GM19372 (cell line): Measurements from ENCODE around the gene DISP3.

Source experiments
- ATAC-seq: cut with Tn5 transposase; IDR thresholded peaks from one replicate; pipeline ENCODE4 v1.9.1; 2021; ENCODE audit warnings: mild to moderate bottlenecking, low read depth, moderate library complexity; ENCODE audit not compliant: unreplicated experiment

The DISP3 gene, protein sequence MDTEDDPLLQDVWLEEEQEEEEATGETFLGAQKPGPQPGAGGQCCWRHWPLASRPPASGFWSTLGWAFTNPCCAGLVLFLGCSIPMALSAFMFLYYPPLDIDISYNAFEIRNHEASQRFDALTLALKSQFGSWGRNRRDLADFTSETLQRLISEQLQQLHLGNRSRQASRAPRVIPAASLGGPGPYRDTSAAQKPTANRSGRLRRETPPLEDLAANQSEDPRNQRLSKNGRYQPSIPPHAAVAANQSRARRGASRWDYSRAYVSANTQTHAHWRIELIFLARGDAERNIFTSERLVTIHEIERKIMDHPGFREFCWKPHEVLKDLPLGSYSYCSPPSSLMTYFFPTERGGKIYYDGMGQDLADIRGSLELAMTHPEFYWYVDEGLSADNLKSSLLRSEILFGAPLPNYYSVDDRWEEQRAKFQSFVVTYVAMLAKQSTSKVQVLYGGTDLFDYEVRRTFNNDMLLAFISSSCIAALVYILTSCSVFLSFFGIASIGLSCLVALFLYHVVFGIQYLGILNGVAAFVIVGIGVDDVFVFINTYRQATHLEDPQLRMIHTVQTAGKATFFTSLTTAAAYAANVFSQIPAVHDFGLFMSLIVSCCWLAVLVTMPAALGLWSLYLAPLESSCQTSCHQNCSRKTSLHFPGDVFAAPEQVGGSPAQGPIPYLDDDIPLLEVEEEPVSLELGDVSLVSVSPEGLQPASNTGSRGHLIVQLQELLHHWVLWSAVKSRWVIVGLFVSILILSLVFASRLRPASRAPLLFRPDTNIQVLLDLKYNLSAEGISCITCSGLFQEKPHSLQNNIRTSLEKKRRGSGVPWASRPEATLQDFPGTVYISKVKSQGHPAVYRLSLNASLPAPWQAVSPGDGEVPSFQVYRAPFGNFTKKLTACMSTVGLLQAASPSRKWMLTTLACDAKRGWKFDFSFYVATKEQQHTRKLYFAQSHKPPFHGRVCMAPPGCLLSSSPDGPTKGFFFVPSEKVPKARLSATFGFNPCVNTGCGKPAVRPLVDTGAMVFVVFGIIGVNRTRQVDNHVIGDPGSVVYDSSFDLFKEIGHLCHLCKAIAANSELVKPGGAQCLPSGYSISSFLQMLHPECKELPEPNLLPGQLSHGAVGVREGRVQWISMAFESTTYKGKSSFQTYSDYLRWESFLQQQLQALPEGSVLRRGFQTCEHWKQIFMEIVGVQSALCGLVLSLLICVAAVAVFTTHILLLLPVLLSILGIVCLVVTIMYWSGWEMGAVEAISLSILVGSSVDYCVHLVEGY (N-terminal part only)

DNA sequence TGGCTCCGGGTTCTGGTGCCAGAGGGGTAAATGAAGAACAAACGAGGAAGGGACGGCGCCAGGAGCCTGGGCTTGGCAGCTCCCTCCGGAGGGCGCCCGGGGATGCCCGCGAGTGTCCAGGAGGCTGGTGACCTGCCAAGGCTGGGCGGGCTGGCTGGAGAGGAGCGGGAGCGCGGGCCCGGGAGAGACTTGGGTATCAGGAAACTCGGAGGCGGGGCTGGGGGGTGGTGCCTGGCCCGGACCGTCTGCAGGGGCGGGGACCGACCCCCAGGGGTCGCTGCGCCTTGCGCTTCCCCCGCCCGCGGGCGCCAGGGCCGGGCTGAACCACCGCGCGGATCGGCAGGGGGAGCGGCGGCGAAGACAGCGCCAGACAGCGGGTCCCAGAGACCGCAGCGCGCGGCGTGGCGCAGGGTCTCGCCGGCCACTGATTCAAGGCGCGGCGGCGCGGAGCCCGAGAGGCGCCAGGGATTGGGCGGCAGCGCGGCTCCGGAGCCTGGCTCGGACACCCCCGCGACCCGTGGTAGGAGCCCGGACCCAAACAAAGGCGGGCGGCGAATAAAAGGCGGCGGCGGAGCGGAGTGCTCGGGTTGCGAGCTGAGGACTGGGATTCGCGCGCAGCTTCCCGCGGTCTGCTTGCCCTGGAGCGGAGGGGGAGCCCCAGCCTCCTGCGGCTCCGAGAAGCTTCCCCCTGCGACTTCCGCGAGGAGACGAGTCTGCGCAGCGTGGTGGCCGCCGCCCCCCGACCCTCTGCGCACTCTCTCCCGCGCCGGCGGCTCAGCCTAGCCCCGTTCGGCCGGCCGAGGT, at the start of gene DISP3:
TSS of gene DISP3 (plus strand) at position 585 of the 804 bp plus-strand sequence. CDS start 21,838 bp downstream, outside the sequence.
- peak; percentile 76 for ATAC-seq

DNA sequence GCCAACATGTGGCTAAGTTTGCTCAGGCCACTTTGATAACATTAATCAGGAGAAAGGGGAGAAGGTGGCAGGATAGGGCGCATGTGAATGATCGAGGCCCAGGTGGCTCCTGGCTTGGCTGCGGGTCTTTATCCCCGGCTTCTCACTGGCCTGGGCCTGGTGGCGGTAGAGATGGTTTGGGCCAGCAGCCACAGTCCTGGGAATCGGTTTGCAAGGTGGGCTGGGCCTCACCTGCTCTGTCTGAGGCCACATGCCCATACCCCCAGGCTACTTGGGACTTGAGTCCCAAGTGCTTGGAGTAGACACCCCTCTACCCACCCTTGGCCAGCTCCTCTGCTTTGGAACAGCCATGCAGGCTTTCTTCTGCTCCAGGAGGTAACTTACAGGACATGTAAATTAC, 49.7 kb upstream of the DISP3 start:
- ATAC-seq: no peak

DNA sequence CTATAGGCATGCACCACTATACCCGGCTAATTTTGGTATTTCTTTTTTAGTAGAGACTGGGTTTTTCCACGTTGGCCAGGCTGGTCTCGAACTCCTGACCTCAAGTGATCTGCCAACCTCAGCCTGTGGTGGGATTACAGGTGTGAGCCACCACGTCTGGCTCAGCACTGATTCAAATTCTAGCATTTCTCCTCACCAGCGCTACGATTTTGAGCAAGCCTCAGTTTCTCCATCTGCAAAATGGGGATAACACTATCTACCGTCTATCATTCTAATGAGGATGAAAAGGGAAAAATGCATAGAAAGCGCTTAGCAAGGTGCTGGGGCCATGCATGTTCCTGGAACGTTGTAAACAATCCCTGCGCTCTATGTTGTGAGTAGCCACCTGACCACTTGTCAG, 49.0 kb upstream of the DISP3 start:
- no peak for ATAC-seq

DNA sequence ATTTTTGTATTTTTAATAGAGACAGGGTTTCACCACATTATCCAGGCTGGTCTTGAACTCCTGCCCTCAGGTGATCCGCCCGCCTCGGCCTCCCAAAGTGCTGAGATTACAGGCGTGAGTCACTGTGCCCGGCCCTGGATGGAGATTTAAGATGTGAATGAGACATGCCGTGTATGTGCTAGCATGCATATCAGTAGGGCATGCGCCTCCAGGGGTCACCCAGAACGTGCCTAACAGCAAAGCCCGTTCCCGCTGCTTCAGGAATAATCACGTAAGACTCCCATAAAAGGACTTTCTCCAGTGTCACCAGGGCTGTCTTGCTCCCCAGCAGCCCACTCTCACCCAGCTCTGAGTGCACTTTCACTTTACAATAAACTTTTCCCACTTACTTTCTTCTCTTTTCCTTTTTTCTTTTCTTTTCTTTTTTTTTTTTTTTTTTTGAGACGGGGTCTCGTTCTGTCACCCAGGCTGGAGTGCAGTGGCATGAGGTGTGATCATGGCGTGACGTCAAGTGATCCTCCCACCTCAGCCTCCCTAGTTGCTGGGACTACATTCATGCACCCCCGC, 46.9 kb upstream of the DISP3 start:
- ATAC-seq: no peak

DNA sequence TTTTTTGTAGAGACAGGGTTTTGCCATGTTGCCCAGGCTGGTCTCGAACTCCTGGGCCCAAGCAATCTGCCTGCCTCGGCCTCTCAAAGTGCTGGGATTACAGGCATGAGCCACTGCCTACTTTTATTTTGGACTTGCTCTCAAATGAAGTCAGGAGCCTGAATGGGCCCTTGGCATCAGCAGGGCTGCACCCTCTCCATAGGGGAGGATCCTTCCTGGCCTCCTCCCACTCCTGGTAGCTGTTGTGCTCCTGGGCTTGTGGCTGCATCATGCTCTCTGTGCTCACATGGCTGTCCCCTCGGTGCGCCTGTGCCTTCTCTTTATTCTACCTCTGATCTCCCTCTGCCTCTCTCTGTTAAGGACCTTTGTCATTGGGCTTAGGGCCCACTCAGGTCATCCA, 46.4 kb upstream of the DISP3 start:
- no peak for ATAC-seq

DNA sequence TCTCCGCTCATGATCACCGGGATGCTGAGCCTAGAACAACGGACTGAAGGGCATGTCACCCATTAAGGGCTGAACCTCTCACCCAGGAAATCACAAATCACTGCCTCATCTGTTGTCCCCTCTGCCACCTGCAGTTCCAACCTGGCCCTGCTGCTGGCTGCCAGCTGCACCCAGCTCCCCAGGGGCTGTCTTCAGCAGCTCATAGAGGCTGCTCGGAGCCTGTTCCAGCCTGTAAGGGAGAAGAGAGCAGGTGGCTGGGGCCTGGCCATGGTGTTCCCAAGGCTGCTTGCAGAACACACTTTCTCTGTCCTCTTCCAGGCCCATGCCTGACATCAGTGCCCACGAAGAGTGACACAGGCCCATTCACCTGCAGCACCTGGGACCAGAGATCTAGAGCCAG, 44.5 kb upstream of the DISP3 start:
- no peak for ATAC-seq

DNA sequence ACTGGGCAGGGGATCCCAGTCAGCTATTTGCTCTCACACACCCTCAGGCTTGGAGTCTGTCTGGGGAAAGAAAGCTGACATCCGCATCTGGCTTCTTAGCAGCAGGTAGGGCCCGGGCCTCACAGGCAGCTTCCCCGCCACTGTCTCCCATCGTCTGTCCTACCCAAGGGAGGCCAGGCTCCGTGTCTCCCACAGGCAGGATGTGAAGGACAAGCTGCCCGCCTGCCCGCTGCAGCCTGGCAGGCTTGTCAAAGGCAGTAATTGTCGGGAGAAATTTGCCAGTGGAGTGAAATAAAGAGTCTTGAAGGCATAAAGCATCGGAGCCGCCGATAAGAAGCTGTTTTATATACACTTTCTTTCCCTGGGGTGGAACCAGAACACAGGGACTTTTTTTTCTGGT, 44.0 kb upstream of the DISP3 start:
- no peak for ATAC-seq

DNA sequence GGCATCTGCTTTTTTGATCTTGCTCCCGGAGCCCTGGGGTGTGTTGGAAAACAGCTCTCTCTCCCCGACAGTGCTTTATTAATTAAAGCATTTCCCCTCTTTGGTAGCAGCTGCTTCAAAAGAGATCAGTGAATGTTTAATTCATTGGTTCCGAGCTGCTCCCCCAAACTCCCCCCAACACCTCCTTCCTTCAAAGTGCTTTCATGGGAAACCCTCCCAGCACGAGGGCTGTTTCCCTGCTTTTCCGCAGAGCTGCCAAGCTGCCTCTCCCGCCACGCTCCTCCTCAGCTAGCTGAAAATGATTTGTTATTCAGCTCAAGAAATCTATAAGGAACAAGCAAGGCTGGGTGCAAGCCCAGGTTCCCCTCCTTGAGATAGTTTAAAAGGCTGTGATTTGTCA, 40.0 kb upstream of the DISP3 start:
- no peak for ATAC-seq

DNA sequence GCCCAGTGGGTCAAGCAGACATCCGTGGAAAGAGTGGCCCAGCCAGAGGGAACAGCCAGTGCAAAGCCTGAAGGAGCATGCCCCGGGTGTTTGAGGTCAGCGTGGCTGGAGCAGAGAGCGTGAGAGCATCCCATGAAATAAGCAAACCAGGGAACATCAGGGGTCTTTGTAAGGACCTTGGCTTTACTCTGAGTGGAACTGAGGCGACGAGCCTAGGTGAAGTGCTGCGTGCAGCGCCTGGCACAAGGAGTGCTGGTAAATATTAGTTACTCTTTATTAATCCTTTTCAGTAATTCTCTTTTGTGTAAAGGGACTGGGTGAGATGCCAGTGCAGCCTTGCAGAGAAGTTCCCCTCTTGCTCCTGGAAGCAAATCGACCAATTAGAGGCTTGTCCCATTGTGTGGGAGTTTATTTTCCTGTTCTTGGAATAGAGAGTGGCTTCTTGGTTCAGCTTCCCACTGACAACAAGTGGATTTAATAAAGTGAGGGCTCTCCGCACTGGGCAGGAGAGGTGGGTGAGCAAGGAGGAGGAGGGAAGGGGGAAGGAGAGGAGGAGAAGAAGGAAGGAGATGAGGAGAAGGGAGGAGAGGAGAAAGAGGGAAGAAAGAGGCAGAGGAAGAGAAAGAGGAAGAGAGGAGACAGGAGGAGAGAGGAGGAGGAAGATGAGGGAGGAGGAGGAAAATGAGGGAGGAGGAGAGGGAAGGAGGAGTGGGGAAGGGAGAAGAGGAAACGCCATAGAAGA, 37.6 kb upstream of the DISP3 start:
- no peak for ATAC-seq

DNA sequence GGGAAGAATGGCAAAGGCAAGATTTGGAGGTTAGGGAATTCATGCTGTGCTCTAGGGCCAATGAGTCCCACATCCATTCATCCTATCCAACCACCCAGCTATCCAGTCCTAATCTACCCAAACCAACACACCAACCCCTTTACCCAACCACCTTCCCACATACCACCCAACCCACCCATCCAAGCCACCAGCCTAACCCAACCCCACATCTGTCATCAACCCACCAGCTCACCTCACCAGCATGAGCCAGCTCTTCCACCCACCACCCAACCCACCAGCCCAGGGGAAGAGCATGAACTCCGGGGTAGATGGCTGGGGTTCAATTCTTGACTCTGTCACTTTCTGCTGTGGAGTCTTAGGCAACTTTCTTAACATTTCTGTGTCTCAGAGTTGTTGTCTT, 35.9 kb upstream of the DISP3 start:
- no peak for ATAC-seq

DNA sequence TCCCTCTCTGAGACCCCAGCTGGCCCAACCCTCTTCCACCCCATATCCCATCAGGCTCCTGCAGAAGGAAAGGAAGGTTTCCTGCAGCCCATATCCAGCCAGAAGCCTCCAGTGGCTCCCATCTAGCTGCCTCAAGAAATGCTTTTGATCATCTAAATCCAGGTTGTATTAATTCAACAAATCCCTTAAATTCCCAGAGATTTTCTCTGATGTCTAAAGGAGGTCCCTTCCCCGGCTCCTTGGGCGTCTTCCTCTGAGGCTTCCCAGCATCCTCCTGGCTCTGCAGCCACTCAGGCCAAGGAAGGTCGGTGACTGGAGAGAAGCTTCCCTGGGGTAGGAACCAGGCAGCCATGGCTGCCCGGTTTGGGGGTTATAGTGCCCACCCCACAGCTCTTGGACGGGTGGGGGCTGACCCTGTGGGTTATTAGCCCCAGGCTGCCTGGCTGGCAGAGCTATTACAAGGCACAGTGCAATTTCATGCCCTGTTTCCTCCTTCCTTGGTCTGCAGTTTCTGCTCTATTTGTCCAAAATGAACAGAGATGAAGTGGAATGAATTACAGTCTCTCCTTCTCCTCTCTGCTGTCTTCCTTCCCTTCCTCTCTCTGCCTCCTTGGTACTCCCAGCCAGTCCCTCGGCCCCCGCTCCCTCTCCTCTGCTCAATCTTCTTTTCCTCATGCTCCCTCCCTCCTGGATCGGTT, 34.8 kb upstream of the DISP3 start:
- no peak for ATAC-seq

DNA sequence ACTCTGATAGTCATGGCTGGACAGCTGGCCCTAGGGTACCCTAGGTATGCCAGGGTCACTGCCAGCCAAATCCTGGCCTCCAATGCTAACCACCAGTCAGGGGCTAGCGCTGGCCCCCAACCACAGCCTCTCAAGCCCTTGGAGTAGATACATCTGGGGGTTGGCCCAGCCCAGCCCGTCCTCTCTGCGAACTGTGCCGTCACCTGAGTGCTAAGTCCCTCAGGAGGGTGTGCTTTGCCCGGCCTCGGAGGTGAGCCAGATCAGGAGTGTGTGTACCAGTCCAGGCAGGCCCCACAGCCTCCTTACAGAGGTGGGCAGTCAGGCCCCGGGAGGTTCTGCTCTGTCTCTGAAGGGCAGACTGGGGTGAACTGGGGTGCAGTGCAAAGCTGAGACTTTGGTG, 34.0 kb upstream of the DISP3 start:
- no peak for ATAC-seq

DNA sequence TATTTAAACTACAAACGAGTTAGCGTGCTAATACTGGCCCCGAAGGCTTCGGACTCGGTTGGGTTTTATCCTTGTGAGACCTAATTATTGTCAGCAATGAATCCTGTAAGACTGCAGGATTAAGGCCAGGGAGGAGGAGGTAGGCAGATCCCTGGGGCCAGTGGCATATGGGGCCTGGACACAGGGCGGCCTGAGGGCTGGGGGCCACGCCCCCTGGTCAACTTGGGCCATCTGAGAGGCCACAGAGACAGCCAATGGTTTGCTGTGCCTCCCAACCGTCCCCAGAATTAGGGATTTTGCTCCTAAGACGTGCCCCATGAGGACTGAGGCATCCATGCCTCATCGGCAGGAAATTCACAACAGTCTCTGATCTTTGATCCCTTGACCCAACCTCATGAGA, 31.1 kb upstream of the DISP3 start:
- ATAC-seq: no peak

DNA sequence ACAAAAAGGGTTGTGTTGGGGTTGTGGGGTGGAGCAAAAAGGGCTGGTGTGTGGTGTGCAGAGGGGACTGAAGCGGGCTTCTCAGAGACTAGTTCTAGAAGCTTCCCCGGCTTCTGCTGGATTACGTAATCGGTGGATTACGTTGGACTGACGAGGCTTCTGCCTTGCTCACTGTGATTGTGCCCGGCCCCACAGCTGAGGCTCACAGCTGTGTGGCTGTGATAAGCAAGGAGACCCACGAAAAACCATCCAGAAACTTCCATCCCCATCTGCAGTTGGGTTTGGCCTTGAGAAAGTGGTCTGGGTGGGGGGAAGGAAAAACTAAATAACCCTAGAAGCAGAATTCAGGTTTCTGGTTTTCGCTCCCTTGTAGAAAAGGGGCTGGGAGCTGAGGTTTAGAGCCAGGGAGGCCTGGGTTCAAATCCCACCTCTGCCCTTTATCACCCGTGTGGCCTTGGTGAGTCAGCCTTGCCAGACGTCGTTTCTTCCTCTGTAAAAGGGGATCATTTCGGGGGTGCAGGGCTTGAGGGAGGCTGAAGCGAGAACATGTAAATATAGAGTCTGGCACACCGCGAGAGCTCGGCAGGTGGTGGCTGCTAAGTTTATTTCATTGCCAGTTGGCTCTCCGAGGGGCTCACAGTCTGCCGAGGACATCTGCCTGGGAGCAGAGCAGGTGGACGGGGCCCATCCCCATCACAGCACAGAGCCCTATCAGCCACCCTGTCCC, 30.4 kb upstream of the DISP3 start:
- ATAC-seq: no peak

DNA sequence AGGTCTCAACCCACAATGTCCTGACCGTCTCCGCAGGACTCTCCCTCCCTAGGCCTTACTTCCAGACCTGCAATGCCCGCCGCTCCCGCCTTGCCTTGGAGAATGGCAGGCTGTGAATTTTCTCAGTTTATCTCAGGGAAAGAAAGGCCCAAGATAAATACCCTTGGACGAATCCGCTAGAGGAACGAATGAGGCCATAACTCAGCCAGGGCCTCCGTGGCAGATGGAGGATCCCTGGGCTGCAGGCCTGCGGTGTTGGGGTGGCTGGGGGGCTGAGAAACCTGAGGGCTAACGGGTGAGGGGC, 29.9 kb upstream of the DISP3 start:
- no peak for ATAC-seq

DNA sequence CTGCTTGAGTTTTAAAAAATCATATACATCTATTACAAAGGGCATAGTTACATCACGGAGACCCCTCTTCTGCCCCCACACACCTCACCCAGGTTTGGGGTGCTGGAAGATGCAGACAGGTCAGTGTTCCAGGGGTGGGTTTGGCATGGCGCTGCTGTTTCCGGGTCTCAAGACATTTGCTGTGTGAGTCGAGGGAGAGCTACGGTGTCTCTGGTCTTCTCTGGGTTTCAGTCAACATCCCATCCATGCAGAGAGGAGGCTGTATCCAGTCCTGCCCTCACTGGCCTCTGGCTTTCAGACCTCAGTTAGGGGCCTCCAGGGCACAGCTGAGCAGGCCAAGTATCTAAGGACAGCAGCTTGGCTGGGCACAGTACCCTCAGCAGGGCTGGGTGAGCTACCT, 28.6 kb upstream of the DISP3 start:
- no peak for ATAC-seq

DNA sequence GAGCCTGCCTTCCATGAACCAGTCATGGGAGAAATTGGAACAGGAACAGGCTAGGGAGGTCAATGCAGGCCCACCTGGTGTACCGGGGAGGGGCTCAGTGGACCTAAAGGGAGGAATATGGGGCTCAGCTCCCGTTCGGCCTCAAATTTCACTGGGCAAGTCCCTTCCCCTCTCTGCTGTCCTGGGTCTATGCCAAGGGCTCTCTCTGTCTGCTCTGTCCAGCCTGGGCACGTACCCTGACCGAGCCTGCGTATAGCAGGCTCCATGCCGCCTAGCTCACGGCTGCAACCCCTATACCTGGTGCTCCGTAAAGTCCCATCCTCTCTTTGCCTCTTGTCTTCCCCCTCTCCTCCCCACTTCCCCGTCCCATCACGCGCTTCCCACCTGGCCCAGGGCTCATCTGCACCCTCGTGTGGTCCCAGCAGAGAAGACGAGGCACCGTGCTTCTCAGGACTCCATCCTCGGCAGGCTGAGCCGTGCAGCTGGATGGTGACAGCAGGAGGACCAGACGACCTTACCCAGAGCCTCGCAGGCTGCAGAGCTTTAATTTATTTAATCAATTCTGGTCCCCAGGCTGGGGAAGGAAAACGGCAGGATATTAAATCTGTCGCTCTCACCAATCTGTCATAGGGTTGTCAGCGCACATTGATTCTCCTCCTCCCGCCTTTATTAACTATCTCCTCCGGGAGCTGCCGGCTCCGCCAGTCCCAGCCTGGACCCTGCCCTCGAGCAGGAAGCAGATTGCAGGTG, 25.0 kb upstream of the DISP3 start:
- no peak for ATAC-seq
